GM10266 (cell line): ENCODE data around the gene METTL2A.
A peak's percentile ranks its signal among the peaks of the same experiment; 100 is the strongest.
"Not testable (repeated sequence)": the region's sequence is repeated elsewhere in the genome, so short reads cannot be mapped to it uniquely, and the experiment has no call there.

Experiments used
- DNase-seq: peaks from one replicate; pipeline ENCODE4 v3.0.0; 2012; ENCODE audit errors: extremely low spot score
- CTCF ChIP-seq: IDR thresholded peaks from 2 replicates; pipeline ENCODE4 v1.5.1; 2012; ENCODE audit warnings: mild to moderate bottlenecking, low read depth; ENCODE audit not compliant: control insufficient read depth, insufficient read depth; ENCODE audit errors: missing control alignments

The METTL2A gene

GRCh38 chr17:62477718-62478408 lies 54.2 kb downstream of the METTL2A start:
- TF ChIP-seq CTCF, result peak; percentile 18
- DNase-seq, result peak; percentile 34

GRCh38 chr17:62478424-62478879 lies 54.8 kb downstream of the METTL2A start, which contains the start of gene TLK2:
Gene TLK2 (plus strand): TSS chr17:62478825. CDS start chr17:62481126, 2,301 bp downstream.
- no peak for TF ChIP-seq CTCF
- DNase-seq, result peak; percentile 97

GRCh38 chr17:62478880-62479638 lies 55.4 kb downstream of the METTL2A start:
- DNase-seq, result peak; percentile 40

DNA sequence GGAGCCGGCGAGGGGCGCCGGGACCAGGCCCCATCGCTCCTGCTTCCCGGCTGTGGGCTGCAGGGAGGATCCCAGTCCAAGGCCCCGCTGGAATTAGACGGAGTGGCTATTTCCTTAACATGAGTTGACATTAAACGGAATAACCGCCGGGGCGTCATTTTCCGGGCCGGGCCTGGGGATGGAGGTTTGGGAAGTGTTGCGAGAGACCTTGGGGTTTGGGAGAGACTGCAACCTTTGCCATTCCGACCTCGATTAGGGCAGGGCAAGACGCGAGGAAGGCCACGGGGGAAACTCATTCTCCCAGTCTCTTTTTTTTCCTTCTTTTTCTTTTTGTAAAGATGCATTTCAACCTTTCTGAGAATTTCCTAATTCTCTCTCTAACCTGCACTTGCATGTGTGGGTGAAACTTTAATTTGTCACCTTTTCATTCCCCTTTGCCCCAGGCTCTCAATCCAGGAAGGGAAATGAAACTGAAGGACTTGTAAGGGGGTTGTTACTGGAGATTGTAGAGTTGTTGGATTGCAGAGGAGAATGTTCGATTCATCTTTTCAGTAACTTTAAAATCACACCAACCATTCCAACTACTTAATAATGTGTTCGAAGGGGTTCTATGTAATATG lies 56.1 kb downstream of the METTL2A start:
- not testable (repeated sequence) for DNase-seq

DNA sequence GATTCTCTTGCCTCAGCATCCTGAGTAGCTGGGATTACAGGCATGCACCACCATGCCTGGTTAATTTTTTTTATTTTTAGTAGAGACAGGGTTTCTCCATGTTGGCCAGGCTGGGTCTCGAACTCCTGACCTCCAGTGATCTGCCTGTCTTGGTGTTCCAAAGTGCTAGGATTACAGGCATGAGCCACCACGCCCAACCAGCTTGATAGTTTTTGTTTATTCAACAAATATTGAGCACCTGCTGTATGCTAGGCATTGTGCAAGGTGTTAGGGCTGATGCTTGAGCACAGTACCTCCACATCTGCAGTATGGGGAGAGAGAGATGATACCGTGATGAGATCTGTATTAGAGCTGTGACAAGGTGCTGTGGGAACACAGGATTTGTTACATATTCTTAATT lies 58.9 kb downstream of the METTL2A start:
- DNase-seq, result not testable (repeated sequence)

GRCh38 chr17:62490990-62491389 lies 67.3 kb downstream of the METTL2A start:
- DNase-seq, result not testable (repeated sequence)

DNA sequence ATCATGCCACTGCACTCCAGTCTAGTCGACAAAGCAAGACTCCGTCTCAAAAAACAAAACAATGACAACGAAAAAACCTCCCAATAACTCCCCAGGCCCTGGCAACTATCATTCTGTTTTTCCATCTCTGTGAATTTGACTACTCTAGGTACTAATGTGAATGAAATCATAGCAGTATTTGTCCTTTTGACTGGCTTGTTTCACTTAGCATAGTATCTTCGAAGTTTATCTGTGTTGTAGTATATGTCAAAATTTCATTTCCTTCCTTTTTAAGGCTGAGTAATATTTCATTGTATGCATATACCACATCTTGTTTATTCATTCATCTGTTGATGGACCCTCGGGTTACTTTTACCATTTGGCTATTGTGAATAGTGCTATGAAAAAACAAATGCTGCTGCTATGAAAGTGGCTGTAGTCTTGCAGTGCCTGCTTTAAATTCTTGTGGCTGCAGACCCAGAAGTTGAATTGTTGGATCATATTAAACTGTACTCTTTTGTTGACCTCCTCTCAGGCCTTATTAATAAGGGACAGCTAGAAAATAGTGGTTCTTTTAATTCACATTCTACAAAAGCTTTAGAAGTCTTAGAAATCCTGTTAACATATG lies 69.5 kb downstream of the METTL2A start:
- DNase-seq, result not testable (repeated sequence)

- not testable (repeated sequence) for DNase-seq
These were observed 70.4 kb downstream of the METTL2A start for GRCh38 chr17:62494073-62494472.

- not testable (repeated sequence) for DNase-seq
These were observed 72.6 kb downstream of the METTL2A start for GRCh38 chr17:62496344-62496743.

GRCh38 chr17:62498796-62499195 lies 75.1 kb downstream of the METTL2A start:
- DNase-seq, result not testable (repeated sequence)
